ENCODE measurements around the gene LSP1.
"Not testable (repeated sequence)": the region's sequence is repeated elsewhere in the genome, so short reads cannot be mapped to it uniquely, and the experiment has no call there.

LSP1 gene

GRCh38 chr11:1931341-1932104 lies 78.6 kb downstream of the LSP1 start:
- no peak for DNase-seq (ENCODE audit: low read depth, low spot score)
- no peak overlapping the region for H3K4me3 ChIP-seq (ENCODE audit: low read length)

DNA sequence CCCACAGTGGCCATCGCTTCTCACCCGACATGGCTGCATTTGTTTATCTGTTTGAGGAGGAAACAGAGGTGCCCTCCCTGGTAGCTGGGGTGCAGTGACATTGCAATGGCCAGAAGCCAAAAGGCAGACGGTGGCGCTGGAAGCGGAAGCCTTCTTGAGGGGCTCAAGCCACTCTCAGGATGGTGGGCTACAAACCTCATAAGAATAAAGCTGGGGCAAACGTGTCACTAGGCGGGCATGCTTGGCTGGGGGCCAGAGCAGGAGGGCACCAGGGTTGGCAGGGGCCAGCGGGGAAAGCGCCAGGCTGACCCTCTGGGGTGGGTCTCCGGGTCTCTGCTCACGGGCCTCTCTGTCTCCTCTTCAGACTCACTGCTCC lies 79.2 kb downstream of the LSP1 start:
- H3K4me3 ChIP-seq (ENCODE audit: low read length), result no peak overlapping the region
- DNase-seq (ENCODE audit: low read depth, low spot score), result no peak

DNA sequence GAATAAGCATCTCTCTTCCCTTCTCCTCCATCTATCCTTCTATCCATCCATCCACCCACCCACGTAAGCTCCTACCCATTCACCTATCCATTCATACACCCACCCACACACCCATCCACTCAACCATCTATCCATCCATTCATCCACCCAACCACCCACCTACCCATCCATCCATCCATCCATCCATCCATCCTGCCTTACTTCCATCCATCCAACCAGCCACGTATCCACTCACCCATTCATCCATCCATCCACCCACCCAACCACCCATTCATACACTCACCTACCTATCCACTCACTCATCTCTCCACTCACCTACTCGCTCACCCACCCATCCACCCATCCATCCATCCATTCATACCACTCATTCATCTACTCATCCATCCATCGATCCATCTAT lies 79.8 kb downstream of the LSP1 start:
- DNase-seq (ENCODE audit: low read depth, low spot score), result no peak

GRCh38 chr11:1933416-1934334 lies 80.8 kb downstream of the LSP1 start:
- no peak overlapping the region for H3K4me3 ChIP-seq (ENCODE audit: low read length)
- DNase-seq (ENCODE audit: low read depth, low spot score), result no peak

More for the DNA sequence above, 79.8 kb downstream of the LSP1 start:
- no peak overlapping the region for H3K4me3 ChIP-seq (ENCODE audit: low read length)

GRCh38 chr11:1934335-1935155 lies 81.7 kb downstream of the LSP1 start:
- no peak for DNase-seq (ENCODE audit: low read depth, low spot score)
- H3K4me3 ChIP-seq (ENCODE audit: low read length), result no peak overlapping the region

DNA sequence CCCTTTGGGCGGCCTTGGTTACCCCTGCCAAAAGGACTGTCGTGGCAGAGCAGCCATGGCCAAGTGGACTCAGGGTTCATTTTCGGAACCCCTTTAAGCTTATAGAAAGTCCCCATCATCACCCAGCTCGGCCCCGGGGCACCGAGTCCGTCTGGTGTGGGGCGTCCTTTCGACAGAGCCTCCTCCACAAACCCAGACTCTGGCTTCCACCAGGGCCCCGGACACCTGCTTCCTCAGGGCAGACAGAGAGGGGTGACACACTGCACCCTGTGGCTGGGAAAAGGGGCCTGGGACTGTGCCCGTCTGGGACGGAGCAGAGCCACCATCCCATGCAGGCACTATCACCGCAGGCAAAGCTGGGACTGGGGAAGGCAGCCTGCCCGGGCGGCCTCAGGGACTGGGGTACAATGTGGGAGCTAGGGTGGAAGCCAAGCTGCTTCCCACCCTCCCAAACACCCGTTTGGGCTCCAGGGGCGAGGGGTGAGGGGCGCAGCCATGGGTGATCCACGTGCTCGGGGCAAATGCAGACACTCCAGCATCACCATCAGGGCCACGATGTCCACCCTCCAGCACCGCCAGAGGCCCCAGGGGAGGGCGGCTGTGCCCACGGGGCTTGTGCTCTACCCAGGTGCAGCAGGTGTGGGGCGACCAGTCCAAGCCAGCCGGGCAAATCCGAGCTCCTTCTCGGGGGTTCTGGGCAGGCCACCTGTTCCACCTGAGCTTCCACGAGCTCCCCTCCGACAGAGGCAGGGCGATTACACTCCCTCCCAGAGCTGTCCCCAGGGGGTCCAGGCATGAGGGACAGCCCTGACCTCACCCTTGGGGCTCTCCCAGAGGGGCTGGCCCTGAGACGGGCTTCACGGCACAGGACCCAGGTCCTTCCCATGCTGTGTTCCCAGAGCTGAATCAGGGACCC lies 82.5 kb downstream of the LSP1 start:
- no peak for DNase-seq (ENCODE audit: low read depth, low spot score)
- H3K4me3 ChIP-seq (ENCODE audit: low read length), result no peak overlapping the region

DNA sequence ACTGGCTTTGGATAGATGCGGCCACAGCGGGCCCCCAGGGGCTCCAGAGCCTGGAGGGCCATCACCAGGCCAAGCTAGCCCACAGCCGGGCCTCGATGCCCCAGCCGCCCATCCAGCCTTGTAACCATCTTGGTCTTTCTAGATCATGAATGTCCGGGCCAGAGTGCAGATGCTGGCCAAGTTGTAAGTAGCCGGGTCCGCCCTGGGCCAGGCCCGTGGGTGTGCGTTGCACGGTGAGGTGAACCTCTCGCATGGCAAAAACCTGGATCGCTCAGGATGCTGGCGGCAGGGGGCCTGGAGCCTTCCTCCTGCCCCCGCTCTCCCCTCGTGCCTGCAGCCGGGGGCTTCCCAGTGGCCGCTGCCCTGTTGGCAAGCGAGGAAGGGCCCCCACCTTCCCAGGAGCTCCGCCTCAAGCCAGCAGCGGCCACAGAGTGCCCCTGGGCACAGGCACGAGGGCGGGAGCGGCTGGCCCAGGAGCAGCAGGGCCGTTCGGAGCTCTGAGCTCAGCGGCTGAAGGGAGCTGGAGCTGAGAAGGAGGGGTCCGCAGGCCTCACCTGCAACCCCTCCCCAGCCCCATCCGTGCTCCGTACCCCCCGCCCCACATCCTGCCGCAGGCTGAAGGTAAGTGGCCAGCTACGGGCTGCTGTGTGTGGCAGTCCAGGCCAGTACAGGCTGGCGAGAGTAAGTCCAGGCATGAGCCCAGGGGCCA lies 83.3 kb downstream of the LSP1 start:
- no peak for DNase-seq (ENCODE audit: low read depth, low spot score)
- no peak overlapping the region for H3K4me3 ChIP-seq (ENCODE audit: low read length)

DNA sequence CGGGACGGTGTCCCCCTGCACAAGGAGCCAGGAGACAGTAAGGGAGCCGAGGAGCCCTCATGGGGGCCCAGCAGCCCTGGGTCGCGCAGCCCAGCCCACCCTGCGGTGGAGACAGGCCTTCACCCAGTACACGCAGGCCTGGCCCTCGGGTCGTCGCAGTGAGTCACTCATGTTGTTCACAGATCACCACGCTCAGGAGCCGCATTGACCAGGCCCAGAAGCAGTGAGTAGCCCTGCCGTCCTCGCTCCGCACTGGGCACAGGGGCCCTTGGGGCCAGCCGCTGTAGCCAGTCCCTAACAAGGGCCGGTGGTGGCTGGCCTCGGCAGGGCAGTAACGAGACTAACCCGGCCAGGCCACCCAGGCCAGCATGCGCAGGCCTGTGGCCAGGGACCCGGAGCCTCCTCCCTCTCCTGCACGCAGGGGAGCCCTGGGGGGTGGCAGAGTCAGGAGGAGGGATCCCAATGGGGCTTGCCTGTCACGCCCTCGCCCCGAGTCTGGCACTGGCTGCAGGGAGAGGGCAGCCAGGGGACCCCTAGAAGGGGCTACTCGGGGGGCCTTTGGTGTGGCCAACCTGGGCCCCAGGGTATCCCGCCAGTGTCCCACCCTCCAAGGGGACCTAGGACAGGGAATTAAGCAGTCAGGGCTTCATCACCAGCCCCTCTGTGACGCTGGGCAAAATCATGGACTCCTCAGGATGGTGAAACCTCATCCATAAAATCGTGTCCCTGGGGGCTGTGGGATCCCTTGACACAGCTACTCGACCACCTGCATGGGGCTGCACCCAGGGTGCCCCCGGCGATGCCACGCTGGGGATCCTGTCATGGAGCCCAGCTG lies 84.1 kb downstream of the LSP1 start:
- DNase-seq (ENCODE audit: low read depth, low spot score), result no peak
- no peak overlapping the region for H3K4me3 ChIP-seq (ENCODE audit: low read length)

- no peak for DNase-seq (ENCODE audit: low read depth, low spot score)
- no peak overlapping the region for H3K4me3 ChIP-seq (ENCODE audit: low read length)
These were observed 84.9 kb downstream of the LSP1 start for GRCh38 chr11:1937616-1938342.

GRCh38 chr11:1938343-1939005 lies 85.6 kb downstream of the LSP1 start:
- H3K4me3 ChIP-seq (ENCODE audit: low read length), result no peak overlapping the region
- DNase-seq (ENCODE audit: low read depth, low spot score), result no peak

DNA sequence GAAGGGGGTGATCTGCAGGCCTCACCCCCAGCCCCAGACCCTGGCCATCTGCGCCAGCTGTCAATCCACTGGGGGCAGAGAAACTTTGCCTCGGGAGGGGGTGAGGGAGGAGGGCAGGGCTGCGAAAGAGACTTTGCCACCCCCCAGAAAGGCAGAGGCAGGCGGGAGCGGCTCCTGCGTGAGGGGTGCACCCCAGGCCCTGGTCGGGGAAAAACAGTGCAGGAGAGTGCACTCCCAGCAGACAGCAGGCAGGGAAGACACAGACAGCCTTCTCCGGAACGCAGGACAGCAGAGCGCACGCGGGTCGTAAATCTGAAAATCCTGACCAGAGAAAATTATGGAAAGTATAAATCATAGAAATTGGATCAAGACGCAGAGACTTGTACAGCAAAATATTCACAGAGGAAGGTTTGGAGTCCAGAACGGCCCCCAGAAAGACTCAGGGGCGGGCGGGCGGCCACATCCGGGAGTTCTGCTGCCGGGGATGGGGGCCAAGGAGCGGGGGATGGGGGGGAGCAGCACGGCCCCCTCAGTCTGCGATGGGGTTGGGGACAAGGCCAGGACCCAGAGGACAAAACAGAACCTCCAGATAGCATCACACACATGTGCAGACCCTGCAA lies 86.2 kb downstream of the LSP1 start:
- no peak overlapping the region for H3K4me3 ChIP-seq (ENCODE audit: low read length)
- DNase-seq (ENCODE audit: low read depth, low spot score), result no peak

GRCh38 chr11:1939788-1940187 lies 86.9 kb downstream of the LSP1 start:
- not testable (repeated sequence) for DNase-seq (ENCODE audit: low read depth, low spot score); H3K4me3 ChIP-seq (ENCODE audit: low read length)
